DMS114 treated with DMSO at 0.1 percent for 48 hours (cell line): ENCODE results near the gene NKX1-1.
"Not testable (repeated sequence)": the region's sequence is repeated elsewhere in the genome, so short reads cannot be mapped to it uniquely, and the experiment has no call there.

Experiments
- DNase-seq: peaks from one replicate; lab custom pipeline; 2025; ENCODE audit not compliant: unreplicated experiment; lab: John Stamatoyannopoulos, UW

NKX1-1 gene

DNA sequence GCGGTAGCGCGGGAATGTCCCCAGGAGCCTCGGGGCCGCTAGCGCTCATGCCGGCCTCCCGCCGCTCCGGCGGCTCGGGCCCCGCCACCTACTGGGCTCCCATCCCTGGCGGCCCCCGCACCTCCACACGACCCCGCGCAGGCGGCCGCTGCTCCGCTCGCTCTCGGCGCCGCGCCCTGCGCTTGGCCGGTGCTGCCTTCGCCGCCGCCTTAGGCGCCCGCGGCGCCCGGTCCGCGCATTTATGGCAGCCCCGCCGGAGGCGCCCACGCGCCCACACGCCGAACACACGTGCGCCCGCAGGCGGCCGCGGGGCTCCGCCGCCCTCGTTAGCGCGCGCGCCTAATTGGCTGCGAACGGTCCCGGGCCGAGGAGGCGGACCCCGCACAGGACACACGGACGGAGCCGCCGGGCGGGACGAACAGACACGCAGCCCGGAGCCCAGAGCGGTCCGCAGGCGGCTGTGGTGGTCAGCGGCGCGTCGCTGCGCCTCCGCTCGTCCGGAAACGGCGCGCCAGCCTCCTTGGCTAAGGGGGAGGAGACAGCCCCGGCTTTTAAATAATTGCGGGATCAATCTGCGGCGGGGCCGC is at the start of gene NKX1-1:
NKX1-1 (minus strand) TSS at position 49 of the 587 bp plus-strand sequence; CDS start at position 49, 0 bp downstream.
- no peak for DNase-seq

- DNase-seq, result no peak
Observed at GRCh38 chr4:1453731-1454130, 47.5 kb upstream of the NKX1-1 start.

DNA sequence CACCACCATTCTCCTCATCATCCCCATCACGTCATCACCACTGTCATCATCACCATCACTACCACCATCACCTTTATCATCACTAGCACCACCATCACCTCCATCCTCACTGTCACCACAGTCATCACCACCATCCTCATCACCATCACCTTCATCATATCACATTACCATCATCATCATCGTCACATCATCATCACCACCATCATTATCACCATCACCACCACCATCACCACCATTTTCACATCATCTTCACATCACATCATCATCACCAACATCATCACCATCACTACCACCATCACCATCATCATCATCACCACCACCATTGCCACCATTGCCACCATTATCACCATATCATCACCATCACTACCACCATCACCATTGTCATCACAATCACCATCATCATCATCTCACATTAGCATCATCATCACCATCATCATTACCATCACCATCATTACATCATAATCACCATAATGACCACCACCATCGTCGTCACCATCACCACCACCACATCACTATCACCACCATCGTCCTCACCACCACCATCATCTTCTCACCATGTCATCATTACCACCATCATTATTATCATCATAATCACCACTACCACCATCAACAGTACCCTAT is 46.3 kb upstream of the NKX1-1 start:
- no peak for DNase-seq

GRCh38 chr4:1451752-1452122 is 45.5 kb upstream of the NKX1-1 start:
- no peak for DNase-seq

DNA sequence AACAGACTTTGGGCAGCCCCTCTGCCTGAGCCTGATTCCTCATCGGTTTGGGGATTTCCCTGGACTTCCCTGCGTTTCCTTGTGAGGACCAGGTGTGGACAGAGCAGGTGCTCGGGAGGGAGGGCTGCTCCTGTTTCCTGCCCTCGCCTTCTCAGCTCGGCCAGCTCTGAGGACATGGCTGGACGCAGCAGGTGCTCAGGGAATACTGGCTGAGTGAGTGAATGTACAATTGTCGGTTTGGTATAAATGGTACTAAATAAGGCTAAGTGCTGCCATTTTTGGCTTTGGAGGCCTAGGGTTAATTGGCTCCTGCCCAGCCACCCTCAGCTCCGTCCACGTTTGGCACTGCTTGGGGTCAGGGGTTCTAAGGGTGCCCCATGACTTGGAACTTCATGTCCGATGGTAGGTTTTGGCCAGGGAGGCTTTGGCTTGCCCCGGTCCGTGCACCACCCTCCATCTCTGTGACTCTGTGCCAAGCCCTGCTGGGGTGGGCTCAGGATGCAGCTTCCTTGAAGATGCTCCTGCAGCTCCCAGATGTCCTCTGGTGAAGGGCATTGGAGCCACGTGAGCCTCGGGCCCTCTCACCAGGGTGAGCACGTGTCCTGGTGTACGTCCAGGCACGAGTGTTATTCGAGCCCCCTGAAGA is 45.0 kb upstream of the NKX1-1 start:
- no peak for DNase-seq

- DNase-seq, result no peak
Observed at GRCh38 chr4:1449833-1450741, 43.8 kb upstream of the NKX1-1 start.

- no peak for DNase-seq
Observed at GRCh38 chr4:1449475-1449832, 43.2 kb upstream of the NKX1-1 start.

DNA sequence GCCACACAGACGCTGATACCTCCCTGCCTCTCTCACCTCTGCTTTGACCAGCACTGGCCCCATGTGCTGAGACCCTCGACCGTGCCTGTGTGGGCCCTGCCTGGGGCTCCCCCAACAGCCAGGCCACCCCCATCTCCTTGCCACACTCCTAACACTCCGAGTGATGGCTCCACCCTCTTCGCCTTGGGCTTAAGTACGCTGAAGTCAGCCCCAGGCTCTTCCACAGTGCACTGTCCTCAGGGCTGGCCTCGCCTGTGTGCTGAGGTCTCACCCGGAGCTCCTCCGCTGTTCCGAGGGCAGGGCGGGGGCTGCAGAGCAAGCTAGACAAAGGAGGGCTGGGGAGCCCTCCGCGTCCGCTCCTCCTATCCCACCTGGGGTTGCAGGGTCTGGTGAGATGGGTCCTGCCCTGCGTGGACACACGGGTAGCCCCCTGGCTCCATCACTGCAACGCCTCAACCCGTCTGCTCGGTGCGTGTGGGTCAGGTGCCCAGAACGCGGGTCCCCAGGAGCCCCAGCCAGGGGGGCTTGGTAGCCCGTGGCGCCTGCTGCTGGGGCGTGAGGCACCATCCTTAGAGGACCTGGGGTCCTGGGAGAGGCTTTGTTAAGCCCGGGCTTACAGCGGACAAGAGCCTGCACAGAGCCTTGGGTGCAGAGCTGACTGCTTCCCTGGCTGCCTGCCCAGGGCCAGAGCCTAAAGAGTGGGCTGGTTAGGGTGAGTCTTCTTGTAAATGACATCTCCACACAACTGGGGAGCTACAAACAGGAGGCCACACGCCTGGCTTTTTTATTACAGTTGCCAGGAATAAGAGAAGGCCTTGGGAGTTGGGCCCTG is 42.6 kb upstream of the NKX1-1 start:
- no peak for DNase-seq

GRCh38 chr4:1447676-1448588 is 41.7 kb upstream of the NKX1-1 start:
- DNase-seq, result no peak

DNA sequence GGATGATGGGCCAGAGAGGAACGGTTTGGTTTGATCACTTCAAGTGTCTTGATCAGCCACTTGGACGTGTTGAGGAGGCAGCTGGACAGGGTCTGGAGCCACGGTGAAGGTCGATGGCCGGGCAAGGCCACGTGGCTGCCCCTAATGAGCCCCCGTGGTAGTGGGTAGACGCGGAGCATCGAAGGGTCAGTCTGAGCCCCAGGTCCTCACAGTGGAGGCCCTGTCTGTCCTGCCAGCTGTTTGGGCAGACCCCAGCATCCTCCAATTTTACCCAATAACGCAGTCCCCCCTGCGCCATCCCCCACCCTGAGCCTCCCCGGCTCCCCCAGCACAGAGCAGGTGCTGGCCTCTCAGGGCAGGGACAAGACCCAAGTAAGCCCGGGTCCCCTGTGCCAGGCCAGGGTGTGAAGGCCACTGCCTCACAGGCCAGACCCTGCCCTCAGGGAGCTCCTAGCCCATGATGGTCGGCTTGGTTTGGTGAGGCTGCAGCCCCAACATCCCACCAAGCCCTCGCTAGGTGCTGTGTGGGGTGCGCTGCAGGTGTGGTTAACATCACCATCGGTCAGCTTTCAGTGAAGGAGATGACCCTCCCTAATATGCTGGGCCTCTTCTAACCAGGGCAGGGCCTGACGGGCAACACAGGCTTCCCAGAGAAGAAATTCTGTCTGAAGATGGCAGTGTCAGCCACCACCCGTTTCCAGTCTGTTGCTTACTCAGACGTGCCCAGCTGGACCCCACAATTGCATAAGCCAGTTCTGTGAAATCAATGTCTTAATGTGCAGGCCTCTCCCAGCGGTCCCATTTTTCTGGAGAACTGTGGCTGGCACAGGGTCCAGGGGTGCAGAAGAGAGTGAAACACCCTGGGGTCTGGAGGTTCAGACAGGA is 40.5 kb upstream of the NKX1-1 start:
- no peak for DNase-seq

GRCh38 chr4:1445716-1446445 is 39.6 kb upstream of the NKX1-1 start:
- DNase-seq, result no peak

DNA sequence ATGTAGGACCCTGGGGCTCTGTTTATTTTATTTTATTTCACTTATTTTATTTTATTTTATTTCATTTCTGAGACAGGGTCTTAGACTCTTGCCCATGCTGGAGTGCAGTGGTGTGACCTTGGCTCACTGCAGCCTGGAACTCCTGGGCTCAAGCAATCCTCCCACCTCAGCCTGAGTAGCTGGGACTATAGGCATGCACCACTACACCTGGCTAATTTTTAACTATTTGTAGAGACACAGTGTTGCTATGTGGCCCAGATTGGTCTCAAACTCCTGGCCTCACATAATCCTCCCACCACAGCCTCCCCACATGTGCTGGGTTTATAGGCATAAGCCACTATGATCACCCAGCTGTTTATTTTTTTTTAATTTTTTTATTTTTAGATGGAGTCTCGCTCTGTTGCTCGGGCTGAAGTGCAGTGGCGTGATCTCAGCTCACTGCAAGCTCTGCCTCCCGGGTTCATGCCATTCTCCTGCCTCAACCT is 37.5 kb upstream of the NKX1-1 start:
- DNase-seq, result not testable (repeated sequence)

- DNase-seq, result no peak
Observed at GRCh38 chr4:1427010-1427409, 20.8 kb upstream of the NKX1-1 start.

GRCh38 chr4:1421657-1422056 is 15.4 kb upstream of the NKX1-1 start:
- no peak for DNase-seq

DNA sequence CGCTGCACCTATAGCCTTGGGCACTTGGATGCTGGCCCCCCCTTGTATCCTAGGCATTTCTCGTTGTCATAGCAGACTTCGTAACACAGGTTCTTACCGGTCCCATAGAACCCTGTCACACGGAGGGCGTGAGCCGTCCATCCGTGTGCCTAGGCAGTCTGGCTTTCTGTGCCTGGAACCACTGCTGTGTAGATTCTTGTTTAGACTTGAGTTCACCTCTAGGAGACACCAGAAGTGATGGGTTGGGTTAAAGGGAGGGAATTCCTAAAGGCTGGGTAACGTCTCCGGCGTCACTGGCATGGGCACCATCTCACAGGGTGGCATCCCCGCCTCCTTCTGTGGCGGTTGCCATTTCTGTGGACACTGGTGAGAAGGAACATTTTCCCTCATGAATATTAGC is 13.5 kb upstream of the NKX1-1 start:
- DNase-seq, result no peak

- no peak for DNase-seq
Observed at GRCh38 chr4:1418494-1419285, 12.4 kb upstream of the NKX1-1 start.
